ENCODE results near the gene RICTOR. TPM values are rescaled to one million over a fixed set of nuclear protein-coding genes. Genes with fewer than 3 reads are reported as not detected.

RICTOR gene
- total RNA-seq, 1 experiment from 2014 or later = 21.7 TPM

- Histone ChIP-seq H3K4me1 (ENCODE audit: control insufficient read depth in 1 of 2, insufficient read depth in 2 of 2, low read length in 2 of 2) (no peaks in the 10 kb centered on the region), H3K27me3 (ENCODE audit: insufficient read depth, low read length) (no peaks in the 10 kb centered on the region), H3K4me2 (ENCODE audit: low read length) (no peak overlapping the region), H3K9ac (ENCODE audit: low read length) (no peak overlapping the region), H3K79me2 (ENCODE audit: insufficient read depth, low read length) (peaks cover 31% of the 10 kb centered on the region), H3K36me3 (ENCODE audit: control insufficient read depth in 1 of 2, insufficient read depth in 2 of 2, low read length in 2 of 2) (no peaks in the 10 kb centered on the region), H3K9me2 (ENCODE audit: insufficient read depth) (no peaks in the 10 kb centered on the region), H3K4me3 (replicated peaks in 1 of 2; ENCODE audit: low read depth in 1 of 2, low read length in 2 of 2) (no peak overlapping the region), H2AFZ (ENCODE audit: low read depth, low read length, poor library complexity, severe bottlenecking) (no peak overlapping the region), H4K20me1 (ENCODE audit: insufficient read depth) (no peaks in the 10 kb centered on the region), H3K9me3 (ENCODE audit: control insufficient read depth in 1 of 2, insufficient read depth in 1 of 2, low read depth in 1 of 2, low read length in 2 of 2) (no peaks in the 10 kb centered on the region), H3K27ac (ENCODE audit: low read depth, low read length) (no peak overlapping the region)
- ATAC-seq (no peak), DNase-seq (ENCODE audit: low read depth, low spot score) (no peak)
- POLR2A ChIA-PET = no interaction called here
- TF ChIP-seq SRF (IDR thresholded peaks at IDR 0.05; ENCODE audit: low read depth) (no peak), ZFX (IDR thresholded peaks at IDR 0.05) (no peak), TCF7L2 (IDR thresholded peaks at IDR 0.05; ENCODE audit: borderline replicate concordance, extremely low read depth, insufficient read depth, insufficient read length) (no peak), MAX (IDR thresholded peaks at IDR 0.05) (no peak), CTCF (IDR thresholded peaks at IDR 0.05 in 2 of 3, conservative IDR thresholded peaks at IDR 0.05 in 1 of 3; ENCODE audit: borderline replicate concordance in 1 of 3, insufficient read depth in 1 of 3, low read depth in 2 of 3, low read length in 2 of 3) (no peak), SP1 (IDR thresholded peaks at IDR 0.05; ENCODE audit: low read depth) (no peak), YY1 (IDR thresholded peaks at IDR 0.05; ENCODE audit: extremely low read depth, insufficient replicate concordance, low read depth, low read length) (no peak), CBX3 (IDR thresholded peaks at IDR 0.05; ENCODE audit: low read depth) (no peak), ZBTB33 (IDR thresholded peaks at IDR 0.05; ENCODE audit: extremely low read depth, insufficient replicate concordance, low read length) (no peak), REST (IDR thresholded peaks at IDR 0.05; ENCODE audit: low read depth) (no peak), EZH2 (IDR thresholded peaks at IDR 0.05) (no peak), POLR2A (IDR thresholded peaks at IDR 0.05; ENCODE audit: borderline replicate concordance, extremely low read depth, insufficient read depth, insufficient read length) (no peak), JUND (IDR thresholded peaks at IDR 0.05) (no peak), POLR2AphosphoS5 (IDR thresholded peaks at IDR 0.05; ENCODE audit: low read depth, low read length) (no peak)
- no TSS peak for BruUV-seq (replicated peaks)
- intact Hi-C loops (cut with micrococcal nuclease) = no loop called here
- RAD21 ChIA-PET (ENCODE audit: low non-redundant PET in 1 of 2, low total read pairs in 2 of 2, uncharacterized antibody in 2 of 2, unreplicated experiment in 2 of 2) = no interaction called here
- CTCF ChIA-PET = no interaction called here
Observed at GRCh38 chr5:39053189-39053588, 21.0 kb downstream of the RICTOR start.
